GM21619 (cell line): Measurements from ENCODE around the gene C1GALT1C1.
"Not testable (repeated sequence)": the region's sequence is repeated elsewhere in the genome, so short reads cannot be mapped to it uniquely, and the experiment has no call there.

Experiments
- ATAC-seq: cut with Tn5 transposase; IDR thresholded peaks from one replicate; pipeline ENCODE4 v1.9.1; 2021; ENCODE audit not compliant: unreplicated experiment

The C1GALT1C1 gene

DNA sequence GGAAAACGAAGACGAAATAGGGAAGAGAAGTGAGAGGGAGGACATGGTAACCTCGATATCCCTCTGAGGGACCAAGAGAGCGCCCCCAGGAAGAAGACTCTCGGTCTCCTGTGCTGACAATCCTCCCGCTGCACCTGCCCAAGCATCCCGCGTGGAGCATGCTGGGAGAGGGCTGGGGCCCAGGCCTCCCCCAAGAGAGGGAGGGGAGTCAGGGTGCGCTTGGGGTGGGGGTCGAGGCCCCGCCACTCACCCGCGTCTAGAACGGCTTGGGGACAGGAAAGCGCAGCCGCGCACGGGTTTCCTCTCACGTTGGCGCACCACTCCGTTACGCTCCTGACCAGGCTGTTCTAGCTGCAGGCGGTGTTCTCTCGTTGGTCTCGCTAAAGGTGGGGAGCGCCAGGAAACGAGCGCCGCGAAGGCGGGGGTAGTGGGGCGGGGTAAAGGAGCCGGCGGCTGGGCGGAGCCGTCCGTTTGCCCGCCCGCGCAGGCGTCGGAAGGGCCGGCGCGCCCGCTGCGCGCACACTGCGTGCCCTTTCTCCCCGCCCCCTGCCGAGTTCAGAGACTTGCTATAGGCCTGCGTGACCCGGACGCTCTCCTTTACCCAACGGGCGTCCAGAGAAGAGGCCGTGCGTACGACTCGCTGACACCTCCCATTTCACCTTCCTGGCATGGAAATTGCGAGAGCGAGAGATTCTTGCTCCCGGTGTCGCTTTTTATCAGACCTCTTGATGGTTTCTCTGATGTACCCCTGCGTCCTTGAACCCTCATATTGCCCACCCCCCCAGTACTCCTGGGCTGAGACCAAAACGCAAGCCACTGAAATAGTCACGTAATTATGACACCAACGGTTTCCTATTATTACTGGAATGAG lies at the start of gene C1GALT1C1:
C1GALT1C1 (minus strand) TSS at position 388 of the 871 bp plus-strand sequence. CDS start 2,888 bp downstream, outside the sequence.
- peak; percentile 95 for ATAC-seq

DNA sequence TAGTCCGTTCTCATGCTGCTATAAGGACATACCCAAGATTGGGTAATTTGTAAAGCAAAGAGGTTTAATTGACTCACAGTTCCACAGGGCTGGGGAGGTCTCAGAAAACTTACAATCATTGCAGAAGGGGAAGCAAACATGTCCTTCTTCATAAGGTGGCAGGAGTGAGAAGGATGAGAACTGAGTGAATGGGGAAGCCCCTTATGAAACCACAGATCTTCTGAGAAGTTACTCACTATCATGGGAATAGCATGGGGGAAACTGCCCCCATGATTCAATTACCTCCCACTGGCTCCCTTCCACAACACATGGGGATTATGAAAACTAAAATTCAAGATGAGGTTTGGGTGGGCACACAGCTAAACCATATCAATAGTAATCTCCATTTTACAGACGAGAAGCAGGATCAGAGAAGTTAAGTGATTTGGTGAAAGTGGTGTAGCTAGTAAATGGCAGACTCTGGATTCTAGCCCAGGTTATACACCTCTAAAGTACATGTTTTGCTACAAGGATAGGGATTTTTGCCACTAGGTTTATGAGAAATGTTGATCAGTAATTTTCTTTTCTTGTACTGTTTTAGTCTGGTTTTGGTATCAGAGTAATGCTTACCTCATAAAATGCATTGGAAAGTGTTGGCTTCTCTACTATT lies 47.3 kb upstream of the C1GALT1C1 start:
- no peak for ATAC-seq

DNA sequence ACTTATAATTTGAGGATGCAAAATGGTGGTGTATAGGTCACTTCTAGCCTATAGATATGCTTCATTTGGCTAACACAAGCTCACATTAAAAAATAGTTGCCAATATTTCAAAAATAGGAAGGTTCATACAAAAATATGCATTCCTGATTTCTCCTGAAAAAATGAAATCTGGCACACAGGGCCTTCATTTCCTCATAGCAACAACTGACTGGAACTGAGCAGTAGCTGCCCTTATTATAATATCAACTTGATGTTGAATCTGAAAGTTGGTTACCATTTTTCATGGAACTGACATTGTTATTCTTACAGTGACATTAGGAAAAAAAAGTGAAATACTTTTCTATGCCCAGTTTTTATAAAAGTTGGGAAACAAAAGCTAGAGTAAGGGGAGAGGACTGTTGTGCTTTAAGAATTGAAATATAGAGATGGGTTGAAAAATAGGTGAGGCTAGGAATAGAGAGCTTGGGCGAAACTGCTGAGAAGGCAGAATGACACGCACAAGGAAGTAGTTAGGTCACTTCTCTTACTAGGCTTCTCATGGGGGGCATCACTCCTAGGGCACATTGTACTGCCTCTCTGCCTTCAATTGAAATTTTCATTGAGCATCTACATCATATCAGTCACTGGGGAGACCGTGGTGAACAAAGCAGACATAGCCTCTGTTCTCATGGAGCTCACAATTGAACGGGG lies 43.1 kb upstream of the C1GALT1C1 start:
- no peak for ATAC-seq

DNA sequence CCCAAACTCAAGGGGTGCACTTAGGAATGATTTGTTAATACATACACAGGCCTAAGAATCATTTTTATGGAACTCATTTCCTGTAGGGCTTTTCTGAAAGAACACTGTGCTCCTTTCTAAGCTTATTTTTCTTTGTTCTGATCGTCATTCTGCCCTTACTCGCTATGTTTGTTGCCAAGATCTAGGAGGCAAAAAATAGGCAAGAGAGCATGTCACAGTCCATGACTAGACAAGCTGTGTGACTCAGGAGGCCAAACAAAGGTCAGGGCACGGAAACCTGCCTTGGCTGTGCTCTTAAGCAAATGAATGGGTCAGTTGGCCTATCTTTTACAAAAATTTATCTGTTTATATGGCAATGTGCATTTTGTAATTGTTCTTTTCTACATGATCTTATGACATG lies 42.5 kb upstream of the C1GALT1C1 start:
- no peak for ATAC-seq

DNA sequence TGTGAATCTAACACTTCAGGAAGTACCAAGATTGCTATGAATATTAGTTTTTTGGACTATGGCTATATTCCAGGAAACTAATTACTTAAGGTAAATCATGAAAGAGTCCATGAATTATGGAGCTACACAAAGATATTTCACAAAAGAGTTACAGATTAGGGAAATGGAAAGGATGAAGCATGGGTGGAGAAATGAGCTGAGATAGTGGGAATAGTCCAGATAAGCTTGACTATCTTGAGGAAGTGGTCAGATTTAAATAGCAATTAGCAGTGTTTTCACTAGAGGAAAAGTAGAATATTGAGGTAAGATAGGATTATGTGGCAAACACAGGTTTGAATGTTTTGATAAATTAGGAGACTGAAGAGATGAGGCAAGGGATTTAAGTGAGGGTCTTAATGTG lies 42.1 kb upstream of the C1GALT1C1 start:
- no peak for ATAC-seq

DNA sequence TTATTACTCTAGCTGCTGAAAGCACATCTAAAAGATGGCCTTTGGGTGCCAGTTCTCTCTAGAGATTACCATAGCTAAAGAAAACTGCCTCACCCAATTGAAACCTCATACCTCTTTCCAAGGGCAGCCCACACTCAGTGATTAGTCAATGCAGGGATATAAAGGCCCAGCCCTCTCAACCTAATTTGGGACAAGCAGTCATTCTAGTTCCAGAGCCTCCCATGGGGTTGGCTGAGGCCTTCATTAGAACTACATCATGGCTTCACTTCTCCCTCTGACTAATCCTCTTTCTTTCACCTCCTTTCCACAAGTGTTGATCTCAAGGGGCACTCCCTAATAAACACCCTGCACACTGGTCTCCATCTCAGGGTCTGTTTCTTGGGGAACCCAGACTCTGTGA lies 38.5 kb upstream of the C1GALT1C1 start:
- ATAC-seq, result no peak

DNA sequence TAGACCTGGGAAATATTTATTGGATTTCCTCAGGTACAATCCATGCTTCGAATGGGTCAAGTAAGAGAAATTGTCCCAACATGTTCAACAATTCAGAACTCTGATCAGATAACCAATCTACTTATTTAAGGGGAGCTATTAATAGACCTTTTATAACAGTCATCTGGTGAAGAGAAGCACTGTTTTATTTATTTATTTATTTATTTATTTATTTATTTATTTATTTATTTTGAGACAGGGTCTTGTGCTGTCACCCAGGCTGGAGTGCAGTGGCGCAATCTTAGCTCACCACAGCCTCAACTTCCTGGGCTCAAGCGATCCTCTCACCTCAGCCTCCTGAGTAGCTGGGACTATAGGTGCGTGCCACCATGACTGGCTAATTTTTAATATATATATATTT lies 34.7 kb upstream of the C1GALT1C1 start:
- not testable (repeated sequence) for ATAC-seq

DNA sequence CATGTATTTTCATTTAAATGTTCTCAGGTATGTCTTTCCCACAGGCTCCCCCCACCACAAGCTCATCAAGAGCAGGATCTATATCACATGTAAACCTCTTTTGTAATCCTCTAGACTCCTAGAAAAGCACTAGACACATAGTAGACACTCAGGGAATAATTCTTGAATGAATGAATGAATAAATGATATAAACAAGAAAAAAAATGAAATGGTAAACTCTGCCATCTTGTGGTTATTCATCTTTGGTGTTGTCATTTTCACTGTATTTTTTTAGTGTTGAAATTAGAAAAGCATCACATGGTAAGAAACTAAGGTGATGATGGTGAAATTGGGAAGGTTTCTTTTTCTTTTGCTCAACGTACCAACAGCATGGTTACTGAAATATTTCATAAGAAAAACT lies 34.2 kb upstream of the C1GALT1C1 start:
- no peak for ATAC-seq

DNA sequence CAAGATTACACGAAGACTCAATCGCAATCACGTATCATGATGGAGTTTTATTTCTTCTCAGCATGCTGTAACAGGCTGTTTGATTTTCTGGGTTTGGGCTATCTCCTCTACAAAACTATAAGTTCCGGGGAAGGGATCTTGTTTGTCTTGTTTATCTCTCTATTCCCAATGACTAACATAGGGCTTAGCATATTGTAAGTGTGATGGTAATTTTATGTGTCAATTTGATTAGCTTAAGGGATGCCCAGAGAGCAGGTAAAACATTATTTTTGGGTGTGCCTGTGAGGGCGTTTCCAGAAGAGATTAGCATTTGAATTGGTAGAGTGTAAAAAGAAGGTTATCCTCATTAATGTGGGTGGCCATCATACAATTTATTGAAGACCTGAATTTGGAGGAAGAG lies 32.8 kb upstream of the C1GALT1C1 start:
- ATAC-seq, result no peak

DNA sequence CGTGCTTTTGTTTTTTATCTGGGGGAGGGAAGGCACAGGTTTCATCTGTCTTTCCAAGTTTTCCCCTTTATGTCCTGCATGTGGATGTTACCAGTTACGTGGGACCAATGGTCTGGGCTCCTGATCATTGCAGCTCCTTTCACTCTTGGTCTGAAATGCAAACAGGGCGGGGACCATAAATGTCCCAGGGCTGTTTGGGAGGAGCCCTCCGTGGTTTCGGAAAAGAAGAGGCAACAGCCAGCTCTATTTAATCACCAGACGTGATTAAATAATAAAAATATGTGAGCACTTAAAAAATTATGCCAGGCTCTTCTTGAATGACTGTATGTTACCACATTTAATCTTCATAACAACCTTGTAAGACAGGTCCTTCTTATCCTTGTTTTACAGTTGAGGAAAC lies 30.8 kb upstream of the C1GALT1C1 start:
- no peak for ATAC-seq

DNA sequence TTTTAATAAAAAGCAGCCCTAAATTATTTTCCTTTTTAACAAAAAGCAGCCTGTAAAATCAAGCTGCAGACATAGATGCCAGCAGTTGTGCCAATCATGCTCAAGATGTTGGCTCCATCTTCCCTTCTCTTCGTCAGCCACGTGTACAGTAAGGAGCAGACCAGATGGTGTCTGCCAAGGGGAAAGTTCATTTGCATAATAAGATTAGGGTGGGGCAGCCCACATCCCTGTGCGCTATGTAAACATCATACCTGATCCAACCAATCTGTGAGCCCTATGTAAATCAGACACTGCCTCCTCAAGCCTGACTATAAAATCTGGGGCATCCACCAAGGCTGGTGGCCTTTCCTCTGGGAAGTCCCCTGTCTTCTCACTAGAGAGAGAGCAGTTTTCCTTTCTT lies 23.1 kb upstream of the C1GALT1C1 start:
- ATAC-seq, result no peak

DNA sequence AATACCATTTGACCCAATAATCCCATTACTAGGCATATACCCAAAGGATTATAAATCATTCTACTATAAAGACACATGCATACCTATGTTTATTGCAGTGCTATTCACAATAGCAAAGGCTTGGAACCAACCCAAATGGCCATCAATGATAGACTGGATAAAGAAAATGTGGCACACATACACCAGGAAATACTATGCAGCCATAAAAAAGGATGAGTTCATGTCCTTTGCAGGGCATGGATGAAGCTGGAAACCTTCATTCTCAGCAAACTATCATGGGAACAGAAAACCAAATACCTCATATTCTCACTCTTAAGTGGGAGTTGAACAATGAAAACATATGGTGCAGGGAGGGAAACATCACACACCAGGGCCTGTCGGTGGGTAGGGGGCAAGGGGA lies 22.4 kb upstream of the C1GALT1C1 start:
- not testable (repeated sequence) for ATAC-seq

DNA sequence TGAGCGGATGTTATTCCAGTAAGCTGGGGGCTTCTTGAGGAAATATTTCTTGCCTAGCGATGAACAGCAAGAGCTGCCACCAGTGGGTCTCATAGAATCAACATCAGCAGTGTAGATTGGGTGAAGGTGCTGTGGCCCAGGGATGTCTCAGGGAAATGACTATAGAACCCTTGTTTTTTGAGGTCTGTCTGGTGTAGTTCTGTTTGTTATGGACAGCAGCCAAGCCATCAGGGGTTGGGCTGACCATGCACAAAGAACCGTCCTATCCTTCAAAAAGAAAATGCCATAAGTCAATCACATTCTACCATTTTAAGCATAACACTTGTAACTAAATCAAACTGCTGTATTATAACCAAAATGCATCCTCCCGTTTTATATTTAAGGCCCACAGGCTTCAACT lies 17.3 kb upstream of the C1GALT1C1 start:
- no peak for ATAC-seq

DNA sequence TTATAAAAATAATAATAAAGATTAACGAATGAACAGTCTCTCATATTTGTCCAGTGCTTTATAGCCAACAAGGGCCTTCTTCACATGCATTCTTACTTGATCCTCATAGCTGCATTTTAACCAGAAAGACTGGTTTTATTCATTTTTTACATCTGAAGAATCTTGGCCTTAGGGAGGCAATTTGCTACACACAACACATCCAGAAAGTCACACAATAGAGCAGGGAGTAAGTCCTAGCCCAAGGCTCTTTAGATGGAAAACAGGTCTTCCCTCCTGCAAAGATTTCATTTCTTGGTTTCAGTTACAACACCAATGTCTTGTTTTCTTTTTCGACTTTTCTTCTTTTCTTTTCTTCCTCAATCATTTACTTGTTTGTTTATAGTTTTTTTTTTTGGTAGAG lies 13.0 kb upstream of the C1GALT1C1 start:
- ATAC-seq, result no peak

DNA sequence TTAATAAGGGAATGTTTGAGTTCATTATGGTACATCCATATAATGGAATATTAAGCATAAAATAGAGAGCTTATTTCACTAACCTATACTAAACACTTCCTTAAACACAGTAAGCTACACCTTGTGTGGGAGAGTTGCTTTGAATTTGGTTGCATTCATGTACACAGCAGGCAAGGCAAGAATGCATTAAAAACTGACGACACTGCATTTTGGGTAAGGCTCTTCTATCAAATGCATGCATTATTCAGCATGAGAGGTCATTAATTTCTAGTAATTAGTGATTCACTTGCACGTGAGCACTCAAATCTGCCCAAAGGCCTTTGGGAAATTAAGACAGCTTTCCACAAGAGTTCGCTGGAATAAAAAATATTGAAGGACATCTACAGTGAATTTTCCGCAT lies 8.8 kb upstream of the C1GALT1C1 start:
- no peak for ATAC-seq

DNA sequence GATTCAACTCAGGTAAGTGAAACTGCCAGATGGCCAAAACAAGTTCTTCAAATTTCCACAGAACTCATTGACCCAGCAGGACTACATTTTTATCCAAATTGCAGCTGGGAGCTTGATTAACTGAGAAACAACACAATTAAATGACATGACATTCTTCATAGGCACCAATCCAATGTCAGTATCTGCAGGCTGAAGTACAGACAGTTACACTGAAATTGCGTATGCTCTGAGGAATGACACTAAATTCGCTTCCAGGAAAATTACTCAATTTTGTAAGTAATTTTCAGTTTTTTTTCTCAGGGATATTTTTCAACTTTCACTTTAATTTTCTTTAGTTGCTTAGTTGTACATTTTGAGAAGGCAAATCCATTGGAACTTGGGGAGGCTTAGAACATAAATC lies 4.5 kb downstream of the C1GALT1C1 start:
- no peak for ATAC-seq

DNA sequence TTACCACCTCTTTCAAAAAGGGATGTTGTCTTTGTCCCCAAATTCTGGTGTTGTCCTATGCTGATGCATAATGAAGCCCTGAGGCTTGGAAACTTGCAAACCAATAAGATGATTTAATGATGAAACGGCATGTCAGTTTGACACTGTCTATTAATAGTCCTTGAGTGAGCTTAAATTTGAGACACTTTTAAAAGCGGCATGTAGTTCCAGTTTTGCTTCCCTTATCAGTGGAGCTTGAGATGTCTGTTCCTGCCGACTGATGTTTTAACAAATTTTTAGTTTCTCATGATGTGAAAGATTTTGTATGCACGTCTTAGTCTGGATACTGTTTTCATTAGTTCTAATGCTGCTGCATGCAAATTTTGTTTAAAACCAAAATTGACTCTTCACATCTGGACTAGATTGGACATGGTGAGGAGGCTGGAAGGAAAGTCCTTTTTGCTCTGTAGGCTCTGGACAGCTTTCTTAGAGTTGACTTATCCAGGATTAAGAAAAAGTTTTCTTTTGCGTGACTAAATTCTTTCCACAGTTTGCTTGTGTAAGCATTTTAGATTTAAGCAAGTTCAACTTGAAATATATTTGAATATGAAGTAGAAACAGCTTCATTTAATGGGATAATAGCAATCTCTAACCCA lies 11.7 kb downstream of the C1GALT1C1 start:
- peak; percentile 74 for ATAC-seq

DNA sequence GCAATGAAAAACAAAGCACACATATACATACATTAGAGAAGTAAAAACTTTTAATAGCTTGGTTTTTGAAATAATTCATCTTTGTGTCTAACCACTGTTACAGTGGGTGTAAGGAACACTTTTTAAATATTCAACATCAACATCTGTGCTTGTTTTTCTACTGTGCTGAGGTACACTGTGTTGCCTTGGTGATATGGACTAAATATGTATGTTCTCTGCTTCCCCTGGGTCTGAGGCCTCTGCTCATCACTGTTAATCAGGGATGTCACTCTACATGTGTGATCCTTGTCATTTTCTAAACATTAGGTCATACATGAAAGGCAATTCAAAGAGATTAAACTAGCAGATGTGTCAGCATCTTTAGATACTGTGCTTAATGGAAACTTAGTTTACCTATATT lies 15.0 kb downstream of the C1GALT1C1 start:
- no peak for ATAC-seq

DNA sequence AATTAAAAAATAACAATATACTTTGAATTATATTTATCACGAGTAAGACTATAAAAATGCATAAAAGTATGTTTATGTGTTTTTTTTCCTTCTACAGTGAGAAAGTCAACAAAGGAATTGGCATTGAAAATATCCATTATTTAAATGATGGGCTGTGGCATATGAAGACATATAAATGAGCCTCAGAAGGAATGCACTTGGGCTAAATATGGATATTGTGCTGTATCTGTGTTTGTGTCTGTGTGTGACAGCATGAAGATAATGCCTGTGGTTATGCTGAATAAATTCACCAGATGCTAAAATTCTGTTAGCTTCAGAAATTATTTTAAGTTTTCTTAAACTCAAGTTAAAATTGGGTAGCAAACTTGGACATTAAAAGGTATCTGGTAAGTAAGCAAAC lies 17.8 kb downstream of the C1GALT1C1 start:
- ATAC-seq, result no peak

DNA sequence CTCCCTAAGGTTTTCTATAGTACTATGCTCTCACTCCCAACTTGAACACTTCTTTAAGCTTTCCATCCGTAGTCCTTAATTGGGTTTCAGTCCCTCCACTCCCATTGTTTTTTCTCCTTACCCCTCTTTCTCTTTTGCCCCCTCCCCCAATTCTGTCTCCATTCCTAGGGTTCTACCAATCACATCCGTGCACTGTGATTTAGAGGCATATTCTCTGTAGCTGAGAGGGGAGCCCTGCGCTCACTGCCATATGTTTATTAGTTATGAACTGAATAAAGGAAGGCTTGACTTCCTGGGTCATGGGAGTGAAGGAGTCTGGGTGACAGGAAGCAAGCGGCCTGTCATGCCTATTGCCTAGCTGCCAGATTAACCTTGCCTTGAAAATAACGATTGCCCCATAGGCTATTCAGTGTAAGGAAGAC lies 25.5 kb downstream of the C1GALT1C1 start:
- ATAC-seq, result peak; percentile 55

DNA sequence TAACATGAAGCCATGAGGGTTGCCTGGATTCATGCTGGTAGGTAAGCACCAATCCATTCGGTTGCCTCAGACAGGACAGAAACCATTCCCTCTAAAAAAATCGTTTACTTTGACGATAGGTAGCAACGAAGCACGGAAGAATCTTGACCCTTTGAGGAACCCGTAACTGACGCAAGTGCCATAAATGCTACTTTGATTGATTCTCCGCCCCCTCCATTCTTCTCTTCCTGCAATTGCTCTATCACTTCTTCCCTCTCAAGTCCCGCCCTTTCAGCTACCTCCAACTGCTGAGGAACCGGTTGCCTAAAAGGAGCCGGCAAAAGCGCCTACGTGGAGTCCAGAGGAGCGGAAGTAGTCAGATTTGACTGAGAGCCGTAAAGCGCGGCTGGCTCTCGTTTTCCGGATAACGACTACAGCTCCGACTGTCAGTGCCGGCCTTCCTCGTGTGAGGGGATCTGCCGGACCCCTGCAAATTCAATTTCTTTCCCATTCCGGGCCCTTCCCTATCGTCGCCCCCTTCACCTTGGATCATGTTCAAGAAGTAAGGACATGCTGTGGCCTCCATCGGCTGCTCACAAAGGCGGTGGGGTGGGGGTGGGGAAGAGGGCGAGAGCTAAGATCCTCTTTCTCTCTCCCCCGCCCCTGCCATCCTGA lies 26.0 kb downstream of the C1GALT1C1 start, which contains the start of gene MCTS1:
MCTS1 (plus strand) TSS at position 395 of the 654 bp plus-strand sequence; CDS start at position 531, 136 bp downstream.
- ATAC-seq, result peak; percentile 92
